A172 (cell line): Measurements from ENCODE around the gene NOTO. TPM values are rescaled to one million over a fixed set of nuclear protein-coding genes. Genes with fewer than 3 reads are reported as not detected.

Source experiments
- DNase-seq: peaks from one replicate; pipeline ENCODE4 v3.0.0-alpha.2; 2015; ENCODE audit warnings: low spot score
- total RNA-seq: library from RNA; depleted of rRNA; stranded (reverse); fragments of >200 nt; shearing (Covaris generic); gene quantifications from 2 replicates; pipeline ENCODE4 v1.2.3, GENCODE V29; 2014

Gene NOTO
- total RNA-seq, 1 experiment from 2014 or later, result not detected

- DNase-seq, result peak; percentile 92
Observed at GRCh38 chr2:73233932-73234832, 31.8 kb downstream of the NOTO start, which contains the start of gene CCT7. Gene CCT7 (plus strand): TSS chr2:73234308. CDS start chr2:73234379, 71 bp downstream.

GRCh38 chr2:73235315-73236028 lies 33.1 kb downstream of the NOTO start:
- DNase-seq, result no peak

- DNase-seq, result no peak
Observed at GRCh38 chr2:73237168-73237567, 34.8 kb downstream of the NOTO start.

GRCh38 chr2:73238149-73238548 lies 35.8 kb downstream of the NOTO start:
- no peak for DNase-seq

GRCh38 chr2:73238976-73239375 lies 36.6 kb downstream of the NOTO start:
- no peak for DNase-seq

- DNase-seq, result no peak
Observed at GRCh38 chr2:73239776-73240175, 37.4 kb downstream of the NOTO start.

- peak; percentile 74 for DNase-seq
Observed at GRCh38 chr2:73243884-73244570, 41.7 kb downstream of the NOTO start.

- DNase-seq, result no peak
Observed at GRCh38 chr2:73244580-73244979, 42.2 kb downstream of the NOTO start.

GRCh38 chr2:73246850-73247249 lies 44.5 kb downstream of the NOTO start:
- no peak for DNase-seq

GRCh38 chr2:73249636-73250035 lies 47.3 kb downstream of the NOTO start:
- no peak for DNase-seq

- DNase-seq, result no peak
Observed at GRCh38 chr2:73250872-73251846, 48.8 kb downstream of the NOTO start.

GRCh38 chr2:73252238-73253027 lies 50.1 kb downstream of the NOTO start:
- no peak for DNase-seq

- no peak for DNase-seq
Observed at GRCh38 chr2:73253400-73253799, 51.0 kb downstream of the NOTO start.

GRCh38 chr2:73253901-73254300 lies 51.5 kb downstream of the NOTO start:
- DNase-seq, result no peak

GRCh38 chr2:73254343-73255006 lies 52.1 kb downstream of the NOTO start:
- DNase-seq, result no peak

- DNase-seq, result no peak
Observed at GRCh38 chr2:73255007-73255644, 52.8 kb downstream of the NOTO start.

GRCh38 chr2:73255907-73256617 lies 53.7 kb downstream of the NOTO start:
- DNase-seq, result no peak

GRCh38 chr2:73256618-73256922 lies 54.2 kb downstream of the NOTO start:
- DNase-seq, result no peak

GRCh38 chr2:73257021-73257420 lies 54.6 kb downstream of the NOTO start:
- DNase-seq, result no peak
